Measurements from ENCODE around the gene KLHL15.

Gene KLHL15

GRCh38 chrX:24037729-24038128 lies 10.7 kb upstream of the KLHL15 start:
- DNase-seq (ENCODE audit: low read depth): no peak
- in situ Hi-C loops (cut with HindIII; ENCODE audit: low sequenced_read_pairs): no loop called here
- no peak overlapping the region for H3K4me3 ChIP-seq (ENCODE audit: low read depth, low read length)
- no peak for TF ChIP-seq CTCF (IDR thresholded peaks at IDR 0.05; ENCODE audit: low read depth, low read length, missing control alignments)

GRCh38 chrX:24034485-24034884 lies 7.5 kb upstream of the KLHL15 start:
- DNase-seq (ENCODE audit: low read depth): no peak
- in situ Hi-C loops (cut with HindIII; ENCODE audit: low sequenced_read_pairs): no loop called here
- TF ChIP-seq CTCF (IDR thresholded peaks at IDR 0.05; ENCODE audit: low read depth, low read length, missing control alignments): no peak
- H3K4me3 ChIP-seq (ENCODE audit: low read depth, low read length): no peak overlapping the region

- no peak for DNase-seq (ENCODE audit: low read depth)
- no peak overlapping the region for H3K4me3 ChIP-seq (ENCODE audit: low read depth, low read length)
- TF ChIP-seq CTCF (IDR thresholded peaks at IDR 0.05; ENCODE audit: low read depth, low read length, missing control alignments): no peak
- in situ Hi-C loops (cut with HindIII; ENCODE audit: low sequenced_read_pairs): no loop called here
Measured at GRCh38 chrX:24030597-24030996, 3.6 kb upstream of the KLHL15 start.

- no peak for DNase-seq (ENCODE audit: low read depth)
- no peak overlapping the region for H3K4me3 ChIP-seq (ENCODE audit: low read depth, low read length)
- no peak for TF ChIP-seq CTCF (IDR thresholded peaks at IDR 0.05; ENCODE audit: low read depth, low read length, missing control alignments)
- in situ Hi-C loops (cut with HindIII; ENCODE audit: low sequenced_read_pairs): no loop called here
Measured at GRCh38 chrX:24027985-24028384, 999 bp upstream of the KLHL15 start.

- H3K4me3 ChIP-seq (ENCODE audit: low read depth, low read length): peak overlapping the region; percentile 63
- in situ Hi-C loops (cut with HindIII; ENCODE audit: low sequenced_read_pairs): no loop called here
- TF ChIP-seq CTCF (IDR thresholded peaks at IDR 0.05; ENCODE audit: low read depth, low read length, missing control alignments): no peak
- no peak for DNase-seq (ENCODE audit: low read depth)
Measured at GRCh38 chrX:24026432-24026831, 554 bp downstream of the KLHL15 start.

- H3K4me3 ChIP-seq (ENCODE audit: low read depth, low read length): peak overlapping the region; percentile 63
- in situ Hi-C loops (cut with HindIII; ENCODE audit: low sequenced_read_pairs): no loop called here
- TF ChIP-seq CTCF (IDR thresholded peaks at IDR 0.05; ENCODE audit: low read depth, low read length, missing control alignments): no peak
- peak; percentile 29 for DNase-seq (ENCODE audit: low read depth)
Measured at GRCh38 chrX:24025741-24026403, 1.1 kb downstream of the KLHL15 start.
